Heart left ventricle (tissue), 13 donors: ENCODE data around the gene PPM1F.

Source experiments
- POLR2A ChIP-seq, 2 donors: fragments of 450-650 bp; IDR thresholded peaks; one replicate each; pipeline ENCODE4 v1.6.1; 2017; ENCODE audit warnings: antibody characterized with exemption in 2 of 2, mild to moderate bottlenecking in 2 of 2, moderate library complexity in 2 of 2
- TF ChIP-seq, protein P1 (sequence below), 12 donors: fragments of 200-600 bp; sonication (generic) in 4 of 12; IDR thresholded peaks; one replicate each; pipeline versions ENCODE4 v1.5.0 to v1.8.0; 2018 to 2022; ENCODE audit warnings: antibody characterized with exemption in 12 of 12, mild to moderate bottlenecking in 5 of 12
- donor health status: ischemic (EF 13 %, LVEDD 7.1; RV severe dilation, severe dysfunction).
- donor health status: DM: no; HTN: yes; CAD: no.
- donor health status: DM: no; HTN: no; CAD: no.
- donor health status: ischemic (EF 25% LVEDD 6.9; RV normal size, moderate dysfunction).
- donor health status: ischemic (EF 25% LVEDD 5.7; RV mildly dilated, moderate dysfunction).
- donor health status: ischemic (EF 35%, LVEDD 5.7; RV mildly dilated, moderate dysfunction).
- donor health status: nonischemic (EF 11% LVEDD 7.7; RV severe dilation, severe dysfunction).
- donor health status: DM: yes; HTN: yes; CAD: no.
- donor health status: PGD.
- donor health status: ischemic (EF 29% LVEDD 5.4; RV normal size, mild dysfunction).
- donor health status: nonischemic (EF 23%, LVEDD 6.1; RV moderate dilation, normal function).

DNA sequence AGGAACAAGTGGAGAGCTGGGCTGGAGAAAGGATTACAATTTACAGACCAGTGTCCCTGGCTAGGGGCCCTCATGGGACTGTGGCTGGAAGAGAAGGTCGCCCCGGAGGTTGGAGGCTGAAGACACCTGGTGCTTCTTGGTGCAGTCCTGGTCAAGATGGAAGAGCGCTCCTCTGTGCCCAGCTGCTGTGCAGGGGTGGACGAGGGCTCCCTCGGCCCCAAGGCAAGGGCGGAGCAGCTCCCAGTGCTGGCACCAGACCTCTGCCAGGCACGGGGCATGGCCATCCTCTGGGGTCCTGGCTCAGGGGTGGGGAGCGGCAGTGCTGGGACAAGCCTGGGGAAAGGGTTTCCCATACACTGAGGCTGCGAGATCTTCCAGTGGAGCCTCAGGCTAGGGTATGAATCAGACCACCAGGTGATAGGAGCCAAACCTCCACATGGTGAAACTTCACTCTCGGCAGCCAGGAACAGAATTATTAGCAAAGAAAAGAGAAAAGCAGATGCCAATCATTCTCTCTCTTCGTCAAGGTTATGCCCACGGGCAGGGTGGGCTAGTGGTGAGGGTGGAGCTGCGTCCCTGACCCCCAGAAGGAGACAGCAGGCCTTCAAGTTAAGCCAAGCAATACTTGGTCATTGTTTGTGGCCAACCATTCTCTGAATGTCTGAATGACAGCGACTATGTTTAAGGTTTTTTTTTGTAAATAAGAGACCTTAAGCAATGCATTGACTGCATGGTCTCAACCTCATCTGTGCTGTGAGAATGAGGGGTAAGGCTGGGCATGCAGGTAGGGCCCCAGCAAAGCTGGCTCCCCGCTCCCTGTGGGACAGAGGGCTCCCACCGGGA, 32.1 kb downstream of the PPM1F start:
- TF ChIP-seq POLR2A (IDR thresholded peaks at IDR 0.05), result no peak
- TF ChIP-seq, protein P1, sequence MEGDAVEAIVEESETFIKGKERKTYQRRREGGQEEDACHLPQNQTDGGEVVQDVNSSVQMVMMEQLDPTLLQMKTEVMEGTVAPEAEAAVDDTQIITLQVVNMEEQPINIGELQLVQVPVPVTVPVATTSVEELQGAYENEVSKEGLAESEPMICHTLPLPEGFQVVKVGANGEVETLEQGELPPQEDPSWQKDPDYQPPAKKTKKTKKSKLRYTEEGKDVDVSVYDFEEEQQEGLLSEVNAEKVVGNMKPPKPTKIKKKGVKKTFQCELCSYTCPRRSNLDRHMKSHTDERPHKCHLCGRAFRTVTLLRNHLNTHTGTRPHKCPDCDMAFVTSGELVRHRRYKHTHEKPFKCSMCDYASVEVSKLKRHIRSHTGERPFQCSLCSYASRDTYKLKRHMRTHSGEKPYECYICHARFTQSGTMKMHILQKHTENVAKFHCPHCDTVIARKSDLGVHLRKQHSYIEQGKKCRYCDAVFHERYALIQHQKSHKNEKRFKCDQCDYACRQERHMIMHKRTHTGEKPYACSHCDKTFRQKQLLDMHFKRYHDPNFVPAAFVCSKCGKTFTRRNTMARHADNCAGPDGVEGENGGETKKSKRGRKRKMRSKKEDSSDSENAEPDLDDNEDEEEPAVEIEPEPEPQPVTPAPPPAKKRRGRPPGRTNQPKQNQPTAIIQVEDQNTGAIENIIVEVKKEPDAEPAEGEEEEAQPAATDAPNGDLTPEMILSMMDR (IDR thresholded peaks at IDR 0.05), result no peak
